Adipocyte (in vitro differentiated cells): ENCODE data around the gene NACA.

ENCODE experiments used
- DNase-seq: peaks from one replicate; pipeline ENCODE4 v3.0.0-alpha.2; 2015; ENCODE audit warnings: low read depth
- H3K27me3 ChIP-seq: replicated peaks from 2 replicates; pipeline ENCODE4 v1.7.0; 2013; ENCODE audit warnings: mild to moderate bottlenecking, low read length, moderate library complexity; ENCODE audit not compliant: control insufficient read depth, insufficient read depth
- H3K36me3 ChIP-seq: 2 replicates; pipeline ENCODE4 v1.7.0; 2013; ENCODE audit warnings: low read length, mild to moderate bottlenecking, moderate library complexity; ENCODE audit not compliant: control insufficient read depth, insufficient read depth, severe bottlenecking
- H3K4me1 ChIP-seq: 2 replicates; pipeline ENCODE4 v1.7.0; 2013; ENCODE audit warnings: mild to moderate bottlenecking, low read length, moderate library complexity; ENCODE audit not compliant: control insufficient read depth, insufficient read depth
- H3K4me3 ChIP-seq: 2 replicates; pipeline ENCODE4 v1.7.0; 2013; ENCODE audit warnings: mild to moderate bottlenecking, low read length, moderate library complexity
- H3K9ac ChIP-seq: 2 replicates; pipeline ENCODE4 v1.7.0; 2013; ENCODE audit warnings: mild to moderate bottlenecking, low read length, moderate library complexity
- H3K9me3 ChIP-seq: 2 replicates; pipeline ENCODE4 v1.7.0; 2013; ENCODE audit warnings: mild to moderate bottlenecking, low read length, moderate library complexity; ENCODE audit not compliant: control insufficient read depth

NACA gene

GRCh38 chr12:56724972-56725722, at the start of gene NACA:
NACA (minus strand) TSS chr12:56725299; CDS start chr12:56724521, 778 bp downstream.
- peaks cover 25% of the 10 kb centered on the region for H3K36me3 ChIP-seq
- H3K4me3 ChIP-seq = peak within 1 kb of the TSS; percentile 98
- H3K27me3 ChIP-seq = no peaks in the 10 kb centered on the region
- H3K9me3 ChIP-seq = no peaks in the 10 kb centered on the region
- DNase-seq = peak; percentile 99
- peak within 1 kb of the TSS; percentile 100 for H3K9ac ChIP-seq
- H3K4me1 ChIP-seq = peaks cover 43% of the 10 kb centered on the region

- no peaks in the 10 kb centered on the region for H3K9me3 ChIP-seq
- H3K4me1 ChIP-seq = no peaks in the 10 kb centered on the region
- H3K36me3 ChIP-seq = no peaks in the 10 kb centered on the region
- H3K4me3 ChIP-seq = no peak overlapping the region
- no peak for DNase-seq
- H3K27me3 ChIP-seq = peaks cover 4% of the 10 kb centered on the region
- no peak overlapping the region for H3K9ac ChIP-seq
Measured at GRCh38 chr12:56773113-56773512, 48.0 kb upstream of the NACA start.

- no peak for DNase-seq
- Histone ChIP-seq H3K4me1 (no peaks in the 10 kb centered on the region), H3K4me3 (no peak overlapping the region), H3K9me3 (no peaks in the 10 kb centered on the region), H3K27me3 (peaks cover 4% of the 10 kb centered on the region), H3K36me3 (no peaks in the 10 kb centered on the region), H3K9ac (no peak overlapping the region)
Measured at GRCh38 chr12:56772625-56773024, 47.5 kb upstream of the NACA start.

GRCh38 chr12:56769868-56770267, 44.8 kb upstream of the NACA start:
- Histone ChIP-seq H3K9ac (no peak overlapping the region), H3K4me3 (no peak overlapping the region), H3K9me3 (no peaks in the 10 kb centered on the region), H3K27me3 (peaks cover 6% of the 10 kb centered on the region), H3K4me1 (no peaks in the 10 kb centered on the region), H3K36me3 (no peaks in the 10 kb centered on the region)
- DNase-seq = no peak

GRCh38 chr12:56768424-56768823, 43.3 kb upstream of the NACA start:
- Histone ChIP-seq H3K36me3 (no peaks in the 10 kb centered on the region), H3K9me3 (no peaks in the 10 kb centered on the region), H3K4me1 (peaks cover 7% of the 10 kb centered on the region), H3K4me3 (no peak overlapping the region), H3K27me3 (peaks cover 6% of the 10 kb centered on the region), H3K9ac (no peak overlapping the region)
- DNase-seq = no peak

- H3K9ac ChIP-seq = no peak overlapping the region
- H3K9me3 ChIP-seq = no peaks in the 10 kb centered on the region
- peaks cover 6% of the 10 kb centered on the region for H3K27me3 ChIP-seq
- DNase-seq = no peak
- H3K4me3 ChIP-seq = no peak overlapping the region
- H3K4me1 ChIP-seq = peaks cover 7% of the 10 kb centered on the region
- H3K36me3 ChIP-seq = no peaks in the 10 kb centered on the region
Measured at GRCh38 chr12:56766535-56766934, 41.4 kb upstream of the NACA start.

- no peak overlapping the region for H3K4me3 ChIP-seq
Measured at GRCh38 chr12:56763753-56764657, 38.9 kb upstream of the NACA start.

GRCh38 chr12:56761812-56762211, 36.7 kb upstream of the NACA start:
- peaks cover 16% of the 10 kb centered on the region for H3K4me1 ChIP-seq
- H3K36me3 ChIP-seq = no peaks in the 10 kb centered on the region
- DNase-seq = no peak
- no peak overlapping the region for H3K9ac ChIP-seq
- peaks cover 2% of the 10 kb centered on the region for H3K27me3 ChIP-seq
- peaks cover 5% of the 10 kb centered on the region for H3K9me3 ChIP-seq
- H3K4me3 ChIP-seq = no peak overlapping the region

More at GRCh38 chr12:56763753-56764657, 38.9 kb upstream of the NACA start:
- no peaks in the 10 kb centered on the region for H3K36me3 ChIP-seq
- H3K9me3 ChIP-seq = no peaks in the 10 kb centered on the region
- H3K27me3 ChIP-seq = peaks cover 2% of the 10 kb centered on the region
- peak; percentile 32 for DNase-seq
- peaks cover 15% of the 10 kb centered on the region for H3K4me1 ChIP-seq
- no peak overlapping the region for H3K9ac ChIP-seq

GRCh38 chr12:56760460-56760859, 35.4 kb upstream of the NACA start:
- Histone ChIP-seq H3K4me1 (peaks cover 16% of the 10 kb centered on the region), H3K36me3 (no peaks in the 10 kb centered on the region), H3K27me3 (no peaks in the 10 kb centered on the region), H3K9ac (no peak overlapping the region), H3K9me3 (peaks cover 5% of the 10 kb centered on the region), H3K4me3 (no peak overlapping the region)
- DNase-seq = no peak

- H3K4me1 ChIP-seq = peaks cover 14% of the 10 kb centered on the region
- DNase-seq = no peak
- no peaks in the 10 kb centered on the region for H3K27me3 ChIP-seq
- H3K36me3 ChIP-seq = no peaks in the 10 kb centered on the region
- peaks cover 5% of the 10 kb centered on the region for H3K9me3 ChIP-seq
- no peak overlapping the region for H3K9ac ChIP-seq
- H3K4me3 ChIP-seq = no peak overlapping the region
Measured at GRCh38 chr12:56759263-56759908, 34.3 kb upstream of the NACA start.

- H3K4me3 ChIP-seq = no peak overlapping the region
- no peak for DNase-seq
- peaks cover 9% of the 10 kb centered on the region for H3K4me1 ChIP-seq
- no peaks in the 10 kb centered on the region for H3K27me3 ChIP-seq
- peaks cover 5% of the 10 kb centered on the region for H3K9me3 ChIP-seq
- no peaks in the 10 kb centered on the region for H3K36me3 ChIP-seq
- H3K9ac ChIP-seq = no peak overlapping the region
Measured at GRCh38 chr12:56758728-56759262, 33.7 kb upstream of the NACA start.
